Measurements from ENCODE around the gene PLEKHA6. TPM values are rescaled to one million over a fixed set of nuclear protein-coding genes. Genes with fewer than 3 reads are reported as not detected.

Gene PLEKHA6
- total and polyA plus RNA-seq, 2 of the 8 experiments (the other 6 are each of a cell fraction or from before 2014, with no cell fraction given) = 4.8 to 20.2 TPM

GRCh38 chr1:204275695-204276370 lies 83.9 kb downstream of the PLEKHA6 start:
- H2AK5ac ChIP-seq (ENCODE audit: low read depth, low read length) = no peak overlapping the region
- H3K9ac ChIP-seq (replicated peaks in 1 of 4; ENCODE audit: extremely low read depth in 1 of 4, low read depth in 3 of 4, low read length in 3 of 4) = no peak overlapping the region
- H3K14ac ChIP-seq (ENCODE audit: insufficient read length) = no peak overlapping the region
- H3K4me1 ChIP-seq (replicated peaks in 1 of 4; ENCODE audit: control insufficient read depth in 3 of 4, insufficient read depth in 4 of 4, low read length in 3 of 4) = peaks cover 0 to 7% (median 2%) of the 10 kb centered on the region in 4 experiments; a peak in 6 of 7 replicates
- ChIA-PET CTCF (ENCODE audit: partially characterized antibody) (interaction anchor here (0.6 to 26.5 kb wide), 8 partner anchors 14 to 171 kb away, joined by 3 to 335 read pairs (median 3); partner anchors contain the start of genes GOLT1A and PLEKHA6), POLR2A (ENCODE audit: partially characterized antibody) (interaction anchor here (0.5 to 1.1 kb wide), 2 partner anchors 9 to 28 kb away, joined by 3 read pairs; no protein-coding TSS in a partner anchor)
- TF ChIP-seq KDM5A (IDR thresholded peaks at IDR 0.05; ENCODE audit: low read length) = no peak
- no peak for TF ChIP-seq RNF2 (IDR thresholded peaks at IDR 0.05; ENCODE audit: borderline replicate concordance, low read depth, low read length, missing control alignments, poor library complexity, severe bottlenecking)
- no peak for TF ChIP-seq POU5F1 (IDR thresholded peaks at IDR 0.05; ENCODE audit: low read depth, low read length)
- H3K4me3 ChIP-seq (ENCODE audit: extremely low read depth in 1 of 4, insufficient read depth in 2 of 4, low read depth in 3 of 4, low read length in 4 of 4) = no peak overlapping the region
- no peaks in the 10 kb centered on the region for H3K36me3 ChIP-seq (ENCODE audit: control insufficient read depth in 2 of 4, insufficient read depth in 4 of 4, low read length in 3 of 4)
- DNase-seq (ENCODE audit: low read depth in 1 of 2, low spot score in 2 of 2) = no peak
- H2BK5ac ChIP-seq (ENCODE audit: low read depth, low read length) = no peak overlapping the region
- H4K91ac ChIP-seq (replicated peaks; ENCODE audit: insufficient read length, low read length) = no peak overlapping the region
- no peak overlapping the region for H2BK12ac ChIP-seq (ENCODE audit: low read depth, low read length)
- WGBS, 2 experiments (ENCODE audit: extremely low coverage in 1 of 2, insufficient coverage in 1 of 2, insufficient read length in 1 of 2, insufficient replicate concordance in 2 of 2, low coverage in 1 of 2, low lambda C conversion rate in 2 of 2, missing lambda C conversion rate in 1 of 2) = 86% methylated on average over 9 of the region's 9 CpGs; no CpG with 5 or more reads in 1 of the 2 experiments
- H3K9me3 ChIP-seq (ENCODE audit: insufficient read depth in 2 of 2, low read depth in 1 of 2, low read length in 1 of 2) = no peaks in the 10 kb centered on the region
- no peak overlapping the region for H3K4ac ChIP-seq (replicated peaks; ENCODE audit: insufficient read length, low read depth, low read length)
- no peak overlapping the region for H2BK120ac ChIP-seq (replicated peaks; ENCODE audit: low read depth, low read length)
- H3K79me2 ChIP-seq (ENCODE audit: control insufficient read depth in 1 of 2, insufficient read depth in 2 of 2, low read length in 2 of 2) = no peaks in the 10 kb centered on the region
- no peak overlapping the region for H3K23ac ChIP-seq (ENCODE audit: insufficient read length)
- H3K27ac ChIP-seq (ENCODE audit: low read depth, low read length) = no peak overlapping the region
- H2AFZ ChIP-seq (ENCODE audit: low read length) = no peak overlapping the region
- H3K79me1 ChIP-seq (ENCODE audit: low read depth, low read length) = no peaks in the 10 kb centered on the region
- no peak overlapping the region for H2BK20ac ChIP-seq (ENCODE audit: low read length)
- no peak overlapping the region for H4K8ac ChIP-seq (ENCODE audit: extremely low read depth, insufficient read depth, low read length)
- no peak overlapping the region for H3K18ac ChIP-seq (ENCODE audit: extremely low read depth, low read length)
- FAIRE-seq = no peak
- no peak overlapping the region for H3K4me2 ChIP-seq (ENCODE audit: insufficient read depth in 1 of 2, low read depth in 2 of 2, low read length in 2 of 2)
- H3K56ac ChIP-seq (replicated peaks; ENCODE audit: insufficient read length, low read depth, low read length) = no peak overlapping the region
- no peak overlapping the region for H2BK15ac ChIP-seq (ENCODE audit: low read length)
- H4K5ac ChIP-seq (ENCODE audit: insufficient read length, low read depth, low read length) = no peak overlapping the region
- no peaks in the 10 kb centered on the region for H3K27me3 ChIP-seq (replicated peaks in 1 of 4; ENCODE audit: control insufficient read depth in 3 of 4, extremely low read depth in 1 of 4, insufficient read depth in 3 of 4, low read length in 3 of 4)
- peaks cover 0 to 3% of the 10 kb centered on the region in 2 experiments for H4K20me1 ChIP-seq (replicated peaks in 1 of 2; ENCODE audit: control insufficient read depth in 1 of 2, insufficient read depth in 2 of 2, low read length in 2 of 2)
- no peaks in the 10 kb centered on the region for H3K23me2 ChIP-seq (ENCODE audit: low read depth, low read length)
